Calu3 (cell line): ENCODE results near the gene ZACN. TPM values are rescaled to one million over a fixed set of nuclear protein-coding genes. Genes with fewer than 3 reads are reported as not detected.

Source experiments
- BruUV-seq: library from RNA; stranded (reverse); fragments of 400-500 nt; replicated peaks from 2 replicates; lab custom pipeline; 2021; lab: Mats Ljungman, UMichigan
- CTCF ChIA-PET: fragments of 300-600 bp; sonication (Branson Sonifier 250); formaldehyde crosslinking; loops from one replicate; lab custom pipeline; 2022; ENCODE audit warnings: antibody characterized with exemption; lab: Charles Lee
- DNase-seq: peaks from one replicate; pipeline ENCODE4 v3.0.0; 2022
- H3K27ac Mint-ChIP-seq: one replicate; pipeline ENCODE4 v1.8.0; 2022; ENCODE audit warnings: mixed read lengths; ENCODE audit not compliant: unreplicated experiment
- H3K27me3 Mint-ChIP-seq: one replicate; pipeline ENCODE4 v1.8.0; 2022; ENCODE audit warnings: mixed read lengths; ENCODE audit not compliant: unreplicated experiment
- H3K36me3 Mint-ChIP-seq: one replicate; pipeline ENCODE4 v1.8.0; 2022; ENCODE audit warnings: mild to moderate bottlenecking, moderate library complexity, mixed read lengths; ENCODE audit not compliant: insufficient read depth, unreplicated experiment
- H3K4me1 Mint-ChIP-seq: one replicate; pipeline ENCODE4 v1.8.0; 2022; ENCODE audit warnings: mild to moderate bottlenecking, low read depth, mixed read lengths; ENCODE audit not compliant: unreplicated experiment
- H3K4me3 Mint-ChIP-seq: one replicate; pipeline ENCODE4 v1.8.0; 2022; ENCODE audit warnings: mild to moderate bottlenecking, low read depth, moderate library complexity, mixed read lengths; ENCODE audit not compliant: unreplicated experiment
- H3K9me3 Mint-ChIP-seq: one replicate; pipeline ENCODE4 v1.8.0; 2022; ENCODE audit warnings: low read depth, mixed read lengths; ENCODE audit not compliant: unreplicated experiment
- CTCF ChIP-seq: fragments of 200-600 bp; IDR thresholded peaks from one replicate; pipeline ENCODE4 v1.8.0; 2022; ENCODE audit warnings: antibody characterized with exemption; ENCODE audit not compliant: unreplicated experiment
- intact Hi-C: fragments of 100-400 bp; cut with micrococcal nuclease; formaldehyde crosslinking; loops from one replicate; pipeline ENCODE4 v1.10.0; 2022; ENCODE audit not compliant: unreplicated experiment
- total RNA-seq: library from RNA; stranded (reverse); gene quantifications from 2 replicates; pipeline ENCODE4 v1.2.3, GENCODE V29; 2022

Gene ZACN
- total RNA-seq, 1 experiment from 2014 or later, result 0.17 TPM

GRCh38 chr17:76082326-76083251 is 3.6 kb downstream of the ZACN start:
- Mint-ChIP-seq H3K36me3 (peaks cover 51% of the 10 kb centered on the region), H3K4me1 (no peaks in the 10 kb centered on the region), H3K9me3 (no peaks in the 10 kb centered on the region), H3K4me3 (no peak overlapping the region), H3K27ac (peak overlapping the region; percentile 14), H3K27me3 (peaks cover 22% of the 10 kb centered on the region)
- intact Hi-C loops, result no loop called here
- no peak for DNase-seq
- no peak for TF ChIP-seq CTCF
- CTCF ChIA-PET, result no interaction called here
- BruUV-seq, result no TSS peak

- TF ChIP-seq CTCF, result no peak
- Mint-ChIP-seq H3K4me1 (no peaks in the 10 kb centered on the region), H3K36me3 (peaks cover 42% of the 10 kb centered on the region), H3K4me3 (no peak overlapping the region), H3K27ac (no peak overlapping the region), H3K27me3 (peaks cover 11% of the 10 kb centered on the region), H3K9me3 (no peaks in the 10 kb centered on the region)
- no TSS peak for BruUV-seq
- no peak for DNase-seq
- intact Hi-C loops, result no loop called here
- CTCF ChIA-PET, result no interaction called here
Observed at GRCh38 chr17:76083536-76084182, 4.7 kb downstream of the ZACN start.

- no peaks in the 10 kb centered on the region for H3K9me3 Mint-ChIP-seq
- no TSS peak for BruUV-seq
- CTCF ChIA-PET, result interaction anchor here (0.7 kb wide), 1 partner anchor 315 kb away, joined by 13 read pairs; no protein-coding TSS in a partner anchor
- H3K4me3 Mint-ChIP-seq, result no peak overlapping the region
- intact Hi-C loops, result no loop called here
- no peak for TF ChIP-seq CTCF
- H3K27ac Mint-ChIP-seq, result no peak overlapping the region
- no peaks in the 10 kb centered on the region for H3K4me1 Mint-ChIP-seq
- no peak for DNase-seq
- H3K27me3 Mint-ChIP-seq, result no peaks in the 10 kb centered on the region
- peaks cover 31% of the 10 kb centered on the region for H3K36me3 Mint-ChIP-seq
Observed at GRCh38 chr17:76085066-76085730, 6.2 kb downstream of the ZACN start.

- H3K4me3 Mint-ChIP-seq, result no peak overlapping the region
- no TSS peak for BruUV-seq
- no peaks in the 10 kb centered on the region for H3K9me3 Mint-ChIP-seq
Observed at GRCh38 chr17:76085731-76086366, 6.9 kb downstream of the ZACN start.

More at GRCh38 chr17:76085731-76086366, 6.9 kb downstream of the ZACN start:
- no peak for TF ChIP-seq CTCF
- intact Hi-C loops, result no loop called here
- H3K27ac Mint-ChIP-seq, result no peak overlapping the region
- CTCF ChIA-PET, result interaction anchor here (0.5 to 0.7 kb wide), 3 partner anchors 234 to 656 kb away, joined by 3 to 13 read pairs (median 5); no protein-coding TSS in a partner anchor
- no peaks in the 10 kb centered on the region for H3K4me1 Mint-ChIP-seq
- no peaks in the 10 kb centered on the region for H3K27me3 Mint-ChIP-seq
- no peak for DNase-seq
- peaks cover 25% of the 10 kb centered on the region for H3K36me3 Mint-ChIP-seq
